Retinal pigment epithelial cell (primary cell): Measurements from ENCODE around the gene GRK4.

Experiments
- DNase-seq: peaks from one replicate; pipeline ENCODE4 v3.0.0-alpha.2; 2010; ENCODE audit warnings: low read depth
- H3K4me3 ChIP-seq: 2 replicates; pipeline ENCODE4 v1.5.1; 2011; ENCODE audit warnings: mild to moderate bottlenecking, low read length, control low read depth, moderate library complexity
- TF ChIP-seq, protein P1 (sequence below): conservative IDR thresholded peaks from 2 replicates; pipeline ENCODE4 v1.5.1; 2011; ENCODE audit warnings: low read depth, low read length, control low read depth, inconsistent platforms

Gene GRK4

DNA sequence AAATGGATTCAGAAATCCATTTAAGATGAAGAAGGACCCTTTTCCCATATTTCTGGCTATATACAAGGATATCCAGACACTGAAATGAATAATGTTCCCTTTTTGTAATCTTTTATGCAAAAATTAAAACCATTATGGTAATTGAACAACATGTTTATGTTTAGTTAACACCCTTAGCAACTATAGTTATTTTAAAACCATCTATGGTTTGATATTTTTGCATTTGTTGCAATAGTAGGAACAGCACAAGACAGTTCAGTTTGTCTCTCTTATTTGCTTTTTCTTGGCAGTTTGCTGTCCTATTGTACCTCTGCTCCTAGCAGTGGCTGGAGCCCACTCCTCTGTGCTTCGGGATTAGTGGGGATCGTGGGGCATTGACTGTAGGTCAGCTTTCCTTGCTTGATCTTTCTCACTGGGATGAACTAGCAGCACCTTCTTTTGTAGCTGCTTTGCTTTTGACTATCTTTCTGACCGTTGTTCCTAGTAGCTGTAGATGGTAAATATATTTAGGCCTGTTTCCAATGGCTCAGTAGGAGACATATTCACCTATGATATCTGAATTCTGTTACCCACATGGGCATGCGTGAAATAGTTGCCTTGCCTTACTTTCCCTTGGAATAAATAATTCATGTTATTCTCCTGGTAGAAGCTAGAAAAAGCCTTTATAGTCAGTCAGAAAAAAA, 123.9 kb downstream of the GRK4 start:
- TF ChIP-seq, protein P1, sequence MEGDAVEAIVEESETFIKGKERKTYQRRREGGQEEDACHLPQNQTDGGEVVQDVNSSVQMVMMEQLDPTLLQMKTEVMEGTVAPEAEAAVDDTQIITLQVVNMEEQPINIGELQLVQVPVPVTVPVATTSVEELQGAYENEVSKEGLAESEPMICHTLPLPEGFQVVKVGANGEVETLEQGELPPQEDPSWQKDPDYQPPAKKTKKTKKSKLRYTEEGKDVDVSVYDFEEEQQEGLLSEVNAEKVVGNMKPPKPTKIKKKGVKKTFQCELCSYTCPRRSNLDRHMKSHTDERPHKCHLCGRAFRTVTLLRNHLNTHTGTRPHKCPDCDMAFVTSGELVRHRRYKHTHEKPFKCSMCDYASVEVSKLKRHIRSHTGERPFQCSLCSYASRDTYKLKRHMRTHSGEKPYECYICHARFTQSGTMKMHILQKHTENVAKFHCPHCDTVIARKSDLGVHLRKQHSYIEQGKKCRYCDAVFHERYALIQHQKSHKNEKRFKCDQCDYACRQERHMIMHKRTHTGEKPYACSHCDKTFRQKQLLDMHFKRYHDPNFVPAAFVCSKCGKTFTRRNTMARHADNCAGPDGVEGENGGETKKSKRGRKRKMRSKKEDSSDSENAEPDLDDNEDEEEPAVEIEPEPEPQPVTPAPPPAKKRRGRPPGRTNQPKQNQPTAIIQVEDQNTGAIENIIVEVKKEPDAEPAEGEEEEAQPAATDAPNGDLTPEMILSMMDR, result no peak
- no peak overlapping the region for H3K4me3 ChIP-seq
- no peak for DNase-seq
